Activated T-cell treated with anti-CD3 and anti-CD28 coated beads for 1 hour (primary cell): ENCODE results near the gene TRIM50.
"Not testable (repeated sequence)": the region's sequence is repeated elsewhere in the genome, so short reads cannot be mapped to it uniquely, and the experiment has no call there.

Experiments used
- DNase-seq: peaks from one replicate; pipeline ENCODE4 v3.0.0-alpha.2; 2020; ENCODE audit warnings: low read depth

TRIM50 gene

DNA sequence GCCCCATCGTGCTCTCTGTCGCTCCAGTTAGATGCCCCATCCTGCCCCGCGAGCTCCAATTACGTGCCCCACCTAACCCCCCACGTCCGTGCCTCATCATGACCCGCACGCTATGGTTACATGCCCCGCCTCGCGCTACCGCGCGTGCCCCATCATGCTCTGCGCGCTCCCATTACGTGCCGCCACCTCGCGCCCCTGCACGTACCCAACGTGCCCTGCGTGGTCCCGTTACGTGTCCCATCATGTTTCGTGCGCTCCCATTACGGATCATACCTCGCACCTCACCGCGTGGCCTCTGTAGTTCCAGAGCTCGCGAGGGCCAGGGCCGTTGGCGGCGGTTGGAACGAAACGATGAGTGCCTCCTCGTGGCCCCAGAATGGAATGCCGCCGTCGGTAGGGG, at the start of gene TRIM50, which contains the start of gene FKBP6:
Gene TRIM50, minus strand, starts transcription at position 161 of the 400 bp plus-strand sequence. CDS start 3,295 bp downstream, outside the sequence.
Gene FKBP6, plus strand, starts transcription at position 240 of the 400 bp plus-strand sequence. CDS start 268 bp downstream, outside the sequence.
- DNase-seq = not testable (repeated sequence)

- DNase-seq = no peak
These were observed 49.0 kb upstream of the TRIM50 start for GRCh38 chr7:73376671-73377412.

DNA sequence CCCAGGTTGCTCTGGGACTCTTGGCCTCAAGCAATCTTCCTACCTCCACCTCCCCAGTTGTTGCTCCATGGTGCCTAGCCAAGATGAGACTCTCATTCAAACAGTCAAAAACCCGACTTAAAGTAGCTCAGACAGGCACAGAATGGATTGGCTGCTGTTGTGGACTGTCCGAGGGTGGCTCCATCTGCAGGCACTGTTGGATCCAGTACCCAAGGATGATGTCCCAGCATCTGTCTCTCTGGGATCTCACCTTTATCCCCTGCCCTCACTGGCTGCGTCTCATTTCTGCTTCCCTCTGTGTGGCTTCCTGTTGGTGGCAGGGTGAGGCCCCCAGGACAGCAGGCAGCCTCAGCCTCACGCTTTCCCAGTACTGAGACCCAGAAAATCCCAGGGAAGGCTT, 48.4 kb upstream of the TRIM50 start:
- not testable (repeated sequence) for DNase-seq

DNA sequence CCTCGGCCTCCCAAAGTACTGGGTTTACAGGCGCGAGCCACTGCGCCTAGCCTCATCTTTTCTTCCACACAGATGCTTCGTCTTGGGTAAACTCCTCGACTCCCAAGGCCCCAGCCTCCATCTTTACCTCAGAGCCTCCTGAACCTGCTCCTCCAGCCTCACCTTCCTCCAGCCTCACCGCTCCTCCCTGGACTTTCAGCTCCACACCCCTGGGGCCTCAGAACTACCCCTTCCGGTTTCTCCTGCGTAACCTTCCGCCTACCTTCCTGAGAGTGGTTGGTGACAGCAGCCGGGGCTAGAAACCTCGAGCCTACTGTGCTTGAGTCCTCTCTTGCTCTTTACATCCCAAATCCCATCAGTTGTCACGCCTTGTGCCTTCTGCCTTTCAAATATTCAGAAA, 45.9 kb upstream of the TRIM50 start:
- no peak for DNase-seq

DNA sequence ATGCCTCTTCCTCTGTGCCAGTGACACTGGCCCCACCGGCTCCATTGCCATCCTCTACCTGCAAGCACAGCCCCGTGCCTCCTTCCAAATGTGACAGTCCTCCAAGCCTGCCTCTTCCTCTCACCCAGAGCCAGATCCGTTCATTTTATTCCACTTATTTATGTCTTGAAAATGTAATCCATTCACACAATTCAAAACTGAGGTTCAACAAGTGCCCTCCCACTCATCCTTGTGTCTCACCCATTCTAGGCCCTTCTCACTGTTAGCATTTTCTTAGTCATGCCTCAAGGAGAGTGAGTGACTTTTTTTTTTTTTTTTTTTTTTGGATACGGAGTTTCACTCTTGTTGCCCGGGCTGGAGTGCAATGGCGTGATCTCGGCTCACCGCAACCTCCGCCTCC, 41.7 kb upstream of the TRIM50 start:
- DNase-seq = no peak

GRCh38 chr7:73369009-73369408, 41.1 kb upstream of the TRIM50 start:
- DNase-seq = no peak

DNA sequence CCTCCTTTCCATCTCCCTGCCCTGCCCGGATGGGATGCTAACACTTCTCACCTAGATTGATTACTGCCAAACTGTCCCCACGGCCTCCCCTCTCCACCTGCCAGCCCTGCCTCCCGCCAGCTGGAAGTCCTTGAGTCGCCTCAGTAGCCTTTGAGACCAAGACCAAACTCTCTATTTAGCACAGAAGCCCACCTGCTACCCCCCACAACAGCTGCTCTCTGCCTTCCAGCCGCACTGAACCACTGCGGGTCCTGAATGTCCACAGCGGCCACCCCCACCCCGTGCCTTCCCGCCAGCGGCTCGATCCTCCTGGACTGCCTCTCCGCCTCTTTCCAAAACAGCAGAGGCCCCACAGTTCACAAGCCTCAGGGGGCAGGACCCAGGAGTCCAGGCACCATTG, 39.1 kb upstream of the TRIM50 start:
- DNase-seq = no peak

DNA sequence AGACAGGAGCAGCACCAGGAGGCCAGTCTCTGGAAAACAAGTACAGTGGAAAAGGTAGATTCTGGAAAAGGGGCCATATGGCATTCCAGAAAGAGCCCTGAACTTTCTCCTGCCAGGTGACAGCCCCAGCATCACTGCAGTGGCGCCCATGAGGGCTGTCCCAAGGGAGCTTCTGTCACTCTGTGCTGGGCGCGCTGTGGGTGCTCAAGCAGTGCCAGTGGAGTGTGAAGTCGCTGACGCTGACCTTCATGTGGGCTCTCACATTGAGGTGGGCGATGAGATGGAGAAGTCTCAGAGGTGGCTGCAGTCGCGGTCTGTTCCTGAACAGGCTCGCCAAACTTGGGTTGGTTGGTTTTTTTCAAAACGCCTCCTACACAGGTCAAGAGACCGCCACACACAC, 38.2 kb upstream of the TRIM50 start:
- no peak for DNase-seq

- DNase-seq = no peak
These were observed 36.3 kb upstream of the TRIM50 start for GRCh38 chr7:73364006-73364728.

DNA sequence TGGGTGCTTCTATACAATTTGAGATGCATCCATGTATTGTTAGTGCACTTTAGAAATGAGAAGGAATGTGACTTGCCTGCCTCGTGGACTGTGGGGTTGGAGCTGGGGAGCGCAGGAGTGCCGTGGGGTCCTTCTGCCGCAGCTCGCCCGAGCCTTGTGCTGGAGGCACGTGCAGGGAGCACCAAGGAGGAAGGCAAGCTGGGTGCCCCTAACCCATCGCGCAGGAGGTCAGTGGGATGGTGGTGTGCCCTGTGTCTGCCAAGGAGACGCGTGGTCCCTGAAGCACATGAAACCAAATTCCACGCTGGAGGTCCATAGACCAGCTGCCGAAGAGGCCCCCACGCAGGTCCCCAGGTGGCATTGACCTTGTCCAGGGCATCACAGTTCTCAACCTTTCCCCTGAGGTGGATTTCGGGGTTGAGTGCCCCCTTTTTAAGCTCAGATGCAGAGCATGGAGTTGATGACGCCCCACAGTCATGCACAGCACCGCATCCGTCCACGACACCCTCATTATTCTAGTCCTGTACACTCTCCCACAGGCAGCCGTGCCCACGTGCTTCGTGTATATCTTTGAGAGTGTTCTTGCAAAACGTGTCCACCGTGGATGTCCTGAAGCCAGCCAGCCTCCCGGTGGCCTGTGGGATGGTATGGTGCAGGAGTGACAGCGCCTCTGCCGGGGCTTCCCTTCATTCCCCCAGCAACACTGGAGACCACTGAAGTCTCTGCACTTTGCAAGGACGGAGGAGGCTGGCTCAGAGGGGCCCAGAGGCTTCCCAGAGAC, 35.5 kb upstream of the TRIM50 start:
- DNase-seq = no peak

GRCh38 chr7:73360590-73360989, 32.7 kb upstream of the TRIM50 start:
- DNase-seq = not testable (repeated sequence)

DNA sequence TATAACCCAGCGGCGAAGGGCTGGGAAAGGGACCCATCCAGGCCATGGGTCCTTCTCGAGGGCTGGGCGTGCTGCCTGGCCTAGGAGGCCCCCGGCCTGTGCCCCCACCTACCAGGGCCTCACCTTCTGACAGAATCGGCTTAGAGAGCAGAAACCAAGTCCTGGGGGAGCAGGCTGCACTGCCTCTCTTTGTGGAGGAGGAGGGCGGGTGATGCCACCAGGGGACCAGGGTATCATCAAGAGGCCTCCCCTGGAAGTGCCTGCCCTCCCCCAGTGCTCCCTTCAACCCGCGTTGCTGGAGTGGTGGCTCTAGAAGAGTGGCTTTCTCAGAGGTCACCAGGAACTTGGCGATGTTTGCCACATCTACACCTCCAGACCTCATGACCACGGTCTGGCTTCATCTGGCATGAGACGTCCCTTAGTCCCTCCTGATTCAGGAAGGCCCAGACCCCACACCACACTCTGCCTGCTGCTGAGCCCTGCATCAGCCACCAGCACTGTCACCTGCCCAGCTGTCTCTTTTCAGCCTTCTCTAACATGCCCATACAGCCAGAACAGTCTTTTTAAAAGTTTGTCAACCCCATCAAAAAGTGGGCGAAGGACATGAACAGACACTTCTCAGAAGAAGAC, 32.0 kb upstream of the TRIM50 start:
- DNase-seq = no peak

- no peak for DNase-seq
These were observed 31.4 kb upstream of the TRIM50 start for GRCh38 chr7:73359306-73359705.

DNA sequence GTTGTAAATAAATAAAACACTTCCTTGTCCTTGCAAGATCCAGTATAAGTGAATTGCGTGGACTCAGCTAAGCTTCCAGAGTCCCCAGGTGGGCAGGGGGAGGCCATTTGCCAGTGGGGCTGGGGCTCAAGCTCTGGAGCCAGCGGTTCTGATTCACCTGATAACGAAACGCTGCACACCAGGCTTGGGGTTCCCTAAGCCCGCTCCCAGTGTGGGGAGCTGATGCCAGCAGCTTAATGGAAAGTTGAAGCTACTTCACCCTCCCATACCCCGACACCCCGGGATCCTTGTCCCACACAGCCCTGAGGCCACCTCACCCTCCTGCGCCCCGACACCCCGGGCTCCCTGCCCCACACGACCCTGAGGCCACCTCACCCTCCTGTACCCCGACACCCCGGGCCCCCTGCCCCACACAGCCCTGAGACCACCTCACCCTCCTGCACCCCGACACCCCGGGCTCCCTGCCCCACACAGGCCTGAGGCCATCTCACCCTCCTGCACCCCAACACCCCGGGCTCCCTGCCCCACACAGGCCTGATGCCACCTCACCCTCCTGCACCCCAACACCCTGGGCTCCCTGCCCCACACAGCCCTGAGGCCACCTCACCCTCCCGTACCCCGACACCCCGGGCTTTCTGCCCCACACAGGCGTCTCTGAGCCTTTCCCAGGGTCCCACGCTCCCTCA, 30.9 kb upstream of the TRIM50 start:
- no peak for DNase-seq

DNA sequence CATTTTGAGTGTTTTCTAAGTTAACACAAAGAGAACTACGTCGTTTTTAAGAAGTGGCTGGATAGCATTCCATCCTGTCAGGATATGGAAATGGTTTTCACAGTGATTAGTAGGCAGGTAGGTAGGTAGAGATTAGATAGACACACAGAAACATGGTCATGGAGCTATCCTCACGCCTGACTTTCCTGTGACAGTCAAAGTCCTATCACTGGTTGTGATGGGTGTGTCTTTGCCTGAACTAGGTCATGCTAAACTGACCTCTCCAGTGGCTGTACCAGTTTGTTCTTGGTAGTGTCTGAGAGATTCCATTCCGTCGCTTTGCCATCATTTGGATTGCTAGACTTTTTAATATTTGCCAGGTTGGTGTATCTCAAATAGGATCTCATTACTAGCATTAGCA, 28.3 kb upstream of the TRIM50 start:
- DNase-seq = no peak

GRCh38 chr7:73354821-73355220, 26.9 kb upstream of the TRIM50 start:
- no peak for DNase-seq

GRCh38 chr7:73354196-73354595, 26.3 kb upstream of the TRIM50 start:
- no peak for DNase-seq

DNA sequence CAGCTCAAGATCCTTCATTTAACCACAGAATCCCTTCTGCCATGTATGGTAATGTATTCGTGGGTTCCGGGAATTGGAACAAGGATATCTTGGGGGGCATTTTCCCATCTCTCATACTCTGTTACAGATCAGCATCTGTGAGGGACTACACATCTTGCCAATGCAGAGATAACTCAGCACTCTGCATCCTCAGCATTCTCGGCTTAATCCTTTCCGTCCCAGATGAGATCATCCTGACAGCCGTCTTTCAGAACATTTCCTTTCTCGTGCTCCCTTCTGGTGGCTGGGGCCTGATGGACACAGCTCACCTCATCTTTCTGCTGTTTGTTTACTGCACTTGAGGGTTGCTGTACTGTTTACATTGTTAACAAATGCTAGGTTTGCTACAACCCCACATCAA, 25.4 kb upstream of the TRIM50 start:
- no peak for DNase-seq

DNA sequence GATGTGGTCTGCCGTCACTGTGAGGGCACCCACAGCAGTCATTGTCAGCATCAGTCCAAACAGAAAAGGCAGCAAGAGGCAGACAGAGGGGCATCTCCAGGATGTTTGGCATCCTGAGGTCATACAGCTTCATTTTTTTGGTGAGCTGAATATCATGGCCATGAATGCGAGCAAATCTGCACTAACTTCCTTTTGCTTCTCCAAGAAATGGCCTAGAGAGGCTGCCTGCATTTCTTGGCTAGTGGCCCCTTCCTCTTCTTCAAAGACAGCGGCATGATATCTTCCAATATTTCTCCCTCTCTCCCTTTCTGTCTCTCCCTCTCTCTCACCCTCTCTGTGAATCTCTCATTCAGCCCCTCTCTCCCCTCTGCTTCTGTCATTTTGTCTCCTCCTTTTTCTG, 24.9 kb upstream of the TRIM50 start:
- no peak for DNase-seq

GRCh38 chr7:73351447-73352167, 23.7 kb upstream of the TRIM50 start:
- no peak for DNase-seq
